GM06990 (cell line): ENCODE results near the gene SIRT2.

Experiments used
- DNase-seq: peaks from one replicate; pipeline ENCODE4 v3.0.0-alpha.2; 2011; ENCODE audit not compliant: insufficient read length; ENCODE audit errors: extremely low read depth
- H3K27me3 ChIP-seq: replicated peaks from 2 replicates; pipeline ENCODE4 v1.6.0; 2011; ENCODE audit warnings: low read length; ENCODE audit not compliant: control insufficient read depth, insufficient read depth
- H3K36me3 ChIP-seq: 2 replicates; pipeline ENCODE4 v1.5.1; 2011; ENCODE audit warnings: low read length; ENCODE audit not compliant: control insufficient read depth, insufficient read depth
- H3K4me3 ChIP-seq: replicated peaks from 2 replicates; pipeline ENCODE4 v1.5.1; 2011; ENCODE audit warnings: low read depth, mild to moderate bottlenecking, control low read depth, low read length
- CTCF ChIP-seq: IDR thresholded peaks from 2 replicates; pipeline ENCODE4 v1.5.1; 2011; ENCODE audit warnings: low read length, control low read depth, mild to moderate bottlenecking, inconsistent platforms; ENCODE audit not compliant: insufficient read depth, poor library complexity, severe bottlenecking

Gene SIRT2

GRCh38 chr19:38883286-38883685, 16.1 kb downstream of the SIRT2 start:
- H3K36me3 ChIP-seq = peaks cover 2% of the 10 kb centered on the region; the same call in 1 of the 2 replicates
- DNase-seq = no peak
- H3K27me3 ChIP-seq = no peaks in the 10 kb centered on the region

GRCh38 chr19:38880882-38881609, 18.4 kb downstream of the SIRT2 start:
- no peak for TF ChIP-seq CTCF
- H3K4me3 ChIP-seq = no peak overlapping the region
- H3K27me3 ChIP-seq = no peaks in the 10 kb centered on the region
- peaks cover 2% of the 10 kb centered on the region; the same call in 1 of the 2 replicates for H3K36me3 ChIP-seq
- DNase-seq = no peak

More at GRCh38 chr19:38883286-38883685, 16.1 kb downstream of the SIRT2 start:
- TF ChIP-seq CTCF = no peak
- H3K4me3 ChIP-seq = no peak overlapping the region

GRCh38 chr19:38880076-38880881, 19.1 kb downstream of the SIRT2 start:
- peaks cover 2% of the 10 kb centered on the region; the same call in 1 of the 2 replicates for H3K36me3 ChIP-seq
- TF ChIP-seq CTCF = no peak
- H3K27me3 ChIP-seq = no peaks in the 10 kb centered on the region
- no peak overlapping the region for H3K4me3 ChIP-seq
- DNase-seq = no peak

- no peak overlapping the region for H3K4me3 ChIP-seq
- TF ChIP-seq CTCF = no peak
- no peak for DNase-seq
- no peaks in the 10 kb centered on the region for H3K27me3 ChIP-seq
- peaks cover 2% of the 10 kb centered on the region; the same call in 1 of the 2 replicates for H3K36me3 ChIP-seq
Observed at GRCh38 chr19:38879400-38879751, 20.0 kb downstream of the SIRT2 start.

GRCh38 chr19:38878575-38879399, 20.6 kb downstream of the SIRT2 start:
- no peak for TF ChIP-seq CTCF
- DNase-seq = no peak
- peak overlapping the region; percentile 72 for H3K4me3 ChIP-seq

More at GRCh38 chr19:38878575-38879399, 20.6 kb downstream of the SIRT2 start:
- Histone ChIP-seq H3K36me3 (peaks cover 2% of the 10 kb centered on the region; the same call in 1 of the 2 replicates), H3K27me3 (no peaks in the 10 kb centered on the region)
